Measurements from ENCODE around the gene PRR30.
"Not testable (repeated sequence)": the region's sequence is repeated elsewhere in the genome, so short reads cannot be mapped to it uniquely, and the experiment has no call there.

PRR30 gene

GRCh38 chr2:27139310-27139709 is at the start of gene PRR30:
Gene PRR30 (minus strand): TSS chr2:27139410. CDS start chr2:27138329, 1,081 bp downstream.
- DNase-seq = no peak

DNA sequence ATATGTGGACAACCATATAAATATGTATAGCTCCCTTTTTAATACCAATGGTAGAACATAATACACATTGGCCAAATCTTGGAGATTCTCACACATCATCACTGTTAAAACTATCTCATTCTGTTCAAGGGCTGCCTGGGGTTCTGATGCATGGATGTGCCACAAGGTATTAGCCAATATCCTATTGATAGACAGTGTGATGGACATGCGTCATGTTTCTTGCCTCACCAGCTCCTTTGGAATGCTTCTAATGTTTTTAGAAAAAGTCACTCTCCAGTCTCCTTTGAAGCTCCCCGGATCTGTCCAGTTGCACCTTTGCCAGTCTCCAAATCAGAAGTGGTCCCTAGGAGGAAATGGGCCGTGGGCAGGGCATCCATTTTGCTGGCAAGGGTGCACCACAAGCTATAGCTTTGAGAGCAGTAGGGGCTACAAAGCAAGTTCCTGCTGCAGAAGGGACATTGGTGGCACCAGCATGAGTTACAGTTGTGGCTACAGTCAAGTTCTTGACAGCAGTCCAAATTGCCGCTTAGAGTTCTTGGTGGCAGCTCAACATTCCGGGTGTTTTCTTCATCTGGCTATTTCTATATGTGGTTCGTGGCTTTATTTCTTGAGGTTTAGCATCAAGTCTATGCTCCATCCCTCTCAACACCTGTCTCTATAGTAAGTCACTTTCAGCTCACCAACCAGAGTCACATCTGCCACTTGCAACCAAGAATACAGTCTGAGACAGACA is 47.6 kb upstream of the PRR30 start:
- DNase-seq = no peak

DNA sequence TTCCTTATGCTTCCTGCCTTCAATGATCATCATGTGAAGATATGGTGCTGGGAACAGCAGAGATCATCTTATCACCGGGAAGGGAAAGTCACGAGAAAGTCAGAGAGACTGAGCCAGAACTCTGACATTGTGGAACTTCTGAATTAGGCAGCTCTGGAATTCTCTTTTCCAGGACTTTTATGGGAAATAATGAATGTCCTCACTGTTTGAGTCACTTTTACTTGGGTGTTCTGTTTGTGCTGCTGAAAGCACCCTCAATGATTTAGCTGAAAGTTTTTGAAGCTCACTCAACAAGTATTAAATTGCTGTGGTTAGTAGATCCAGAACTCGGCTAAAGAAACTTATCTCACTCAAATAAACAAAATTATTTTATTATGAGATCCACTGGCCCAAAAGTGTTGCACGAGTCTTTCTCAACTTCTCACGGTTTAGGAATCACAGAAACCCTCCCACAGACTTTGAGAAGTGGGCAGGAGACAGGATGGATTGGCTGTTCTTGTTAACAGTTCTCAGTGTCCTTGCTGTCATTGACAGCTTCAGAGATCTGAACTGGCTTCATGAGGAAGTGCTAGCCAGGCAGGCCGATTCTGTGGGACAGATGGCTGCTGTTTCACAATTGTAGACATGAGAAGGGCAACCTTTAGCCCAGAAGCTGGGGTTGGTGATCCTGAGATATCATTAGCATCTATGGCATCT is 46.3 kb upstream of the PRR30 start:
- no peak for DNase-seq

DNA sequence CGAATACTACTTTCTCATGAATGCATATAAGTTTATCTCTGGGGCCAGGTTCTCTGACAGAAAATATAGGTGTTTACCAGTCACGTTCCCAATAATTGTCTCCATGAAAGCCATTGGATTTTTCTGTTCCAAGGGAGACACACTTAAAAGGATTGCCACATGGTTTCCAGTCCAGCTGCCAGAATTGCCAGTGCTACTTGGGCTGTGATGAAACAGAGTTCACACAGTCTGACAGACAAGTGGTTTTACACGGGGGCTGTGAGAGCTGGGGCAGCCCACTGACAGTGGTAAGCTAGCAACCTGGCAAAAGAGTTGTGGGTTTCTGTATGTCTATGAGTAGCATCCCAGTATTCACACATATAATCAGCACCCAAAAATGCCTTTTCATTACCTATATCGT is 44.9 kb upstream of the PRR30 start:
- no peak for DNase-seq

GRCh38 chr2:27182346-27182745 is 43.1 kb upstream of the PRR30 start:
- DNase-seq = no peak

DNA sequence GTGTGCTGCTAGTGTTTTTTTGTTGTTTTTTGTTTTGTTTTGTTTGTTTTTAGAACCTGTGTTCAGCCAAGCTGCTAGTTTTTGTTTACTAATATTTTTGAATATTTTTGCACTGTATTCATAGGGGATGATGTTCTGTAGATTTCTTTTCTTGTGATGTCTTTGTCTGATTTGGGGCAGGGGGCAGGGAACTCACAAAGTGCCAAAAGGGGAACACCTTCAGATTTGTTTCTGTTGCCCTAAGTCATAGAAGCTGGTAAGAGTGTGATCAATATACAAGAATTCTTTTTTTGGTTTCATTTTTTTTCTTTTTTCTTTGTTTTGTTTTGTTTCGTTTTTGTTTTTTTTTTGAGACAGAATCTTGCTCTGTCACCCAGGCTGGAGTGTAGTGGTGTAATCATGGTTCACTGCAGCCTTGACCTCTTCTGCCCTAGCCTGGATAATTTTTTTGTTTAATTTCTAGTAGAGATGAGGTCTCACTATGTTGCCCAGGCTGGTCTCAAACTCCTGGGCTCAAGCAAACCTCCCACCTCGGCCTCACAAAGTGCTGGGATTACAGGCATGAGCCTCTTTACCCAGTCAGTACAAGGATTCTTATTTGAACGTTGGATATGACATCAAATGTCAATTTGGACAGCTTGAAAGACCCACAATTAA is 40.3 kb upstream of the PRR30 start:
- no peak for DNase-seq

- no peak for DNase-seq
Observed at GRCh38 chr2:27178469-27178868, 39.3 kb upstream of the PRR30 start.

GRCh38 chr2:27177441-27178351 is 38.5 kb upstream of the PRR30 start:
- no peak for DNase-seq

DNA sequence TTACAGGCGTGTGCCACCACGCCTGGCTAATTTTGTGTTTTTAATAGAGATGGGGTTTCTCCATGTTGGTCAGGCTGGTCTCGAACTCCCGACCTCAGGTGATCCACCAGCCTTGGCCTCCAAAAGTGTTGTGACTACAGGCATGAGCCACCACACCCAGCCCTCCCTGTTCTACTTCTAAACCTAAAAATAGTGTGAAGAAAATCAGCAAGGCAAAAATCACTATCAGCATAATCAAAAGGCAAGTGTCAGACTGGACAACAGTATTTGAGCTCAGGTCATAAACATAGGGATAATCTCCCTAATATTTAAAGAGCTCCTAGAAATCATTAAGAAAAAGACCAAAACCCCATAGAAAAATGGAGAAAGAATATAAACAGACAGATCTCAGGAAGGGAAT is 36.6 kb upstream of the PRR30 start:
- not testable (repeated sequence) for DNase-seq

GRCh38 chr2:27175330-27175729 is 36.1 kb upstream of the PRR30 start:
- no peak for DNase-seq

DNA sequence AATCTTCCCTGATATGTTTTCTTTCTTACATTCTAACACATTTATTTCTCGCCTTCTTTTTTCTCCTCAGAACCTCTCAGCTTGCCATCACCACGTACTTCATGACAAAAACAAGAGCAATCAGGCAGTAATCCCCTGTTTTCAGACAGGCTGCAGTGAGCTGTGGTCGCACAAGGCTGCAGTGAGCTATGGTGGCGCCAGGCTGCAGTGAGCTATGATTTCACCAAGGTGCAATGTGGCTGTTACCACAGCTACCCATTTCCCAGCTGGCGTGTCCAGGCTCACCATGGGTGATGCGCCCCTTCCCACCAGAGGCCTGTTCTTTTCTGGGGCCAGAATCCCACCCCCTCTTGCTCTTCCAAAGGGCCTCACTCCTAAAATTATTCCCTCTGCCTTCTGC is 35.4 kb upstream of the PRR30 start:
- no peak for DNase-seq

- no peak for DNase-seq
Observed at GRCh38 chr2:27171351-27171848, 32.2 kb upstream of the PRR30 start.

GRCh38 chr2:27170581-27171337 is 31.5 kb upstream of the PRR30 start:
- no peak for DNase-seq

GRCh38 chr2:27164960-27165763 is 26.0 kb upstream of the PRR30 start:
- DNase-seq = no peak

DNA sequence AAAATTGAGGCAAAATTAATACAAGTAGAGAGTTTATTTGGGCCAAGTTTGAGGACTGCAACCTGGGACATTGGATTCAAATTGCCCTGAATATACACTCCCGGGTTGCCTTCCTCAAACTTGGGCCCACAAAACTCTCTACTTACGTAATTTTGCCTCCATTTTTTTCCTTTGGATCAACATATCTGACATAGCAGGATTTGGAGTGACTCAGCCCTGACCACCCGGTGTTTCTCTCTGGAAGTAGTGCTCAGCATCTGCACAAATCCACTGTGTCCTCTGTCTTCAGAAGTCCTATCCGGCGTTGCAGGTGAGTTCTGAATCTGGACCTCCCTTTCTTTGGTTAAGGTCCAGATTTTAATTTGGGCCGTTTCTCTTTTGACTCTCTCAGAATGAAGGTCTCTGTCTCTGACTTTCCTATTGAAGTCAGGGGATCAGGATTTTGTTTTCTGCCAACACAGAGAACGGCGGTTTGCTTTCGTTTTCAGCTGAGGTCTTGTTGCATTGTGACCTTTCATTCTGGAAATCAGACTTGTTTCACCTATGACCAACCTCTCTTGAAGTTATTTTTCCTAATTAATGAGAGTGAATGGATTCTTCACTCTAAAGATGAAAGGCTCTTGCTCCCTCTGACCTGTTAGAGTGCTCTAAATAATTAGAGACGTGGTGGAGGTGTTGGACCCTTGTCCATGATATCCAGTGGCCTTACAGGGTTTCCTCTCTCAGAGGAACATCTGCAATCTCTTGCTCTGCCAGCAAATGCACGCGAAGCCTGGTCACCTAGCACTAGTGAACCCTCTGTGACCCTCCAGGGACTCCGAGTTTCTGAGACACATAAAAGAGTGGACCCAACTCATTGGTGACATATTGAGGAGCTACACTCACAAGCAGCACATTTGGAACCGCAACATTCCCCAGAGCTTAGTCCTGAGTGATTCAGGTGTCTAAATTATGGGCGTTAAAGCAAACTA is 23.2 kb upstream of the PRR30 start:
- DNase-seq = no peak

GRCh38 chr2:27160191-27160590 is 21.0 kb upstream of the PRR30 start:
- no peak for DNase-seq

DNA sequence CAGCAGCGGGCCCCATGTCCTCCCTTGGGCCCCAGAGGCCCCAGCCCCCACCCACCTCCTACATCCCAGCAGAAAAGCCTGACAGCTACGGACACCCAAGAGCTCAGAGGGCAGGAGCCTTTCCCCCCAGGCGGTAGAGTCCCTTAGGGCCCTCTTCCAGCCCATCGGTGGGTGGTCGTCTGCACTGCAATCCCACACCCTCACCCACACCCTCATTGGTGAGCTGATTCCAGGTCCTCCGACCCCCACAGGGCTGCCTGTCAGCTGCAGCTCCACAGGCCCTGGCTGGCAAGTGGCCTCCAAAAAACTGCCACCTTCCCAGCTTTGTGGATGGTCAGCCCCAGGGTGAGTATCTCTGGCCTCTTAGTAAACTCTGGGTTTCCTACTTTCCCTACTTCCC is 20.1 kb upstream of the PRR30 start:
- no peak for DNase-seq

DNA sequence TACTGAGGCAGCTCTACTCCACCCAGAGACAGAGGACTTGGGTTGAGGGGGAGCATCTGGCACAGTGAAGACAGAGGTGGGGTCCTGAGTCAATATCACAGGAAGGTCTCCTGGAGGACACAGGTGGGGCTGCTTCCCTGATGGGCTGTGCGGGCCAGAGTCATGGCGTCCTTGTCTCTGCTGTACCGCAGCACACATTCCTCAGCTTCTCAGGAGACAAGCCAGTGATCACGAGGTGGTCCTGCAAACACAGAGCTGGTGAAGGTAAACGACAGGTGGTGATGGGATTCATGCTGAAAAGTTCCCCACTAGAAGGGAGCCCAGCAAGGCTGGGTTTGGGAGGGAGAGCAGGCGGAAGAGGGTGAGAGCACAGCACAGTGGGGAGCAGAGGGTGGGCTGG is 19.3 kb upstream of the PRR30 start:
- DNase-seq = no peak

GRCh38 chr2:27155069-27155520 is 15.9 kb upstream of the PRR30 start:
- no peak for DNase-seq

DNA sequence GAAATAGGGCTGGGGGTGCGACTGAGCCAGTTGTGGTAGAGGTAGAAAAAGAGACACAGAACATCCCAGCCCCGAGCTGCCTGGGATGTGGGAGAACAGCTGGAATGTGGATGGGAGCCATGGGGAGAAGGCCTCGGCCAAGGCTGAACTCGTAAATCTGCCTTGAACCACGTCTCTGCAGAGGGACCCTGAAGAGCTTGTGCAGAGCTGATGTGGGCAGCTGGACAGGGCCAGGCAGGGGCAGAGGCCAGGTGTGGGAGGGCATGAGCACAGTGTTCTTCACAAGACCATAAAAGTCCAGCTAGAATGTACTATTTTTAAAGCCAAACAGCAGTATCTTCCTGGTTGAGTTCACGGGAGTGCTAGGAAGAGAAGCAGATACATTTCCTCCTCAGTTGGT is 15.3 kb upstream of the PRR30 start:
- DNase-seq = no peak
